Subcutaneous adipose tissue (tissue), 4 donors: ENCODE measurements around the gene KRT12. TPM values are rescaled to one million over a fixed set of nuclear protein-coding genes. Genes with fewer than 3 reads are reported as not detected.

ENCODE experiments used
- total RNA-seq, 4 donors: library from RNA; depleted of rRNA; stranded (reverse); fragments of >200 nt; gene quantifications; one replicate each; pipeline ENCODE4 v1.1.0, GENCODE V29; 2016
- TF ChIP-seq, protein P1 (sequence below): fragments of 450-650 bp; IDR thresholded peaks from one replicate; pipeline ENCODE4 v1.5.1; 2016; ENCODE audit warnings: low read depth, mild to moderate bottlenecking, control low read depth, antibody characterized with exemption, moderate library complexity

KRT12 gene
- total RNA-seq, 4 donors from 2014 or later, result 1.2 TPM; not detected in 3

GRCh38 chr17:40827746-40828453 lies 39.1 kb downstream of the KRT12 start:
- TF ChIP-seq, protein P1, sequence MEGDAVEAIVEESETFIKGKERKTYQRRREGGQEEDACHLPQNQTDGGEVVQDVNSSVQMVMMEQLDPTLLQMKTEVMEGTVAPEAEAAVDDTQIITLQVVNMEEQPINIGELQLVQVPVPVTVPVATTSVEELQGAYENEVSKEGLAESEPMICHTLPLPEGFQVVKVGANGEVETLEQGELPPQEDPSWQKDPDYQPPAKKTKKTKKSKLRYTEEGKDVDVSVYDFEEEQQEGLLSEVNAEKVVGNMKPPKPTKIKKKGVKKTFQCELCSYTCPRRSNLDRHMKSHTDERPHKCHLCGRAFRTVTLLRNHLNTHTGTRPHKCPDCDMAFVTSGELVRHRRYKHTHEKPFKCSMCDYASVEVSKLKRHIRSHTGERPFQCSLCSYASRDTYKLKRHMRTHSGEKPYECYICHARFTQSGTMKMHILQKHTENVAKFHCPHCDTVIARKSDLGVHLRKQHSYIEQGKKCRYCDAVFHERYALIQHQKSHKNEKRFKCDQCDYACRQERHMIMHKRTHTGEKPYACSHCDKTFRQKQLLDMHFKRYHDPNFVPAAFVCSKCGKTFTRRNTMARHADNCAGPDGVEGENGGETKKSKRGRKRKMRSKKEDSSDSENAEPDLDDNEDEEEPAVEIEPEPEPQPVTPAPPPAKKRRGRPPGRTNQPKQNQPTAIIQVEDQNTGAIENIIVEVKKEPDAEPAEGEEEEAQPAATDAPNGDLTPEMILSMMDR, result no peak

- TF ChIP-seq, protein P1, result no peak
Observed at GRCh38 chr17:40825599-40825998, 41.4 kb downstream of the KRT12 start.

- TF ChIP-seq, protein P1, result no peak
Observed at GRCh38 chr17:40824015-40824832, 42.8 kb downstream of the KRT12 start.

- TF ChIP-seq, protein P1, result no peak
Observed at GRCh38 chr17:40822132-40822812, 44.8 kb downstream of the KRT12 start, which contains the start of gene KRT10. TSS of gene KRT10 (minus strand) at chr17:40822614. CDS start at chr17:40822585, 29 bp downstream.

GRCh38 chr17:40821536-40821935 lies 45.5 kb downstream of the KRT12 start:
- TF ChIP-seq, protein P1, result no peak

- TF ChIP-seq, protein P1, result no peak
Observed at GRCh38 chr17:40820228-40820838, 46.7 kb downstream of the KRT12 start.
